HG02763 (cell line): ENCODE results near the gene ACLY.
"Not testable (repeated sequence)": the region's sequence is repeated elsewhere in the genome, so short reads cannot be mapped to it uniquely, and the experiment has no call there.

Experiments
- ATAC-seq: cut with Tn5 transposase; IDR thresholded peaks from one replicate; pipeline ENCODE4 v1.9.1; 2021; ENCODE audit warnings: mild to moderate bottlenecking, moderate library complexity; ENCODE audit not compliant: unreplicated experiment

ACLY gene

GRCh38 chr17:41835800-41836549 lies 82.8 kb downstream of the ACLY start, which contains the start of gene NT5C3B:
Gene NT5C3B, minus strand, starts transcription at chr17:41836232. Its CDS starts 39 bp downstream, at chr17:41836193.
- no peak for ATAC-seq

DNA sequence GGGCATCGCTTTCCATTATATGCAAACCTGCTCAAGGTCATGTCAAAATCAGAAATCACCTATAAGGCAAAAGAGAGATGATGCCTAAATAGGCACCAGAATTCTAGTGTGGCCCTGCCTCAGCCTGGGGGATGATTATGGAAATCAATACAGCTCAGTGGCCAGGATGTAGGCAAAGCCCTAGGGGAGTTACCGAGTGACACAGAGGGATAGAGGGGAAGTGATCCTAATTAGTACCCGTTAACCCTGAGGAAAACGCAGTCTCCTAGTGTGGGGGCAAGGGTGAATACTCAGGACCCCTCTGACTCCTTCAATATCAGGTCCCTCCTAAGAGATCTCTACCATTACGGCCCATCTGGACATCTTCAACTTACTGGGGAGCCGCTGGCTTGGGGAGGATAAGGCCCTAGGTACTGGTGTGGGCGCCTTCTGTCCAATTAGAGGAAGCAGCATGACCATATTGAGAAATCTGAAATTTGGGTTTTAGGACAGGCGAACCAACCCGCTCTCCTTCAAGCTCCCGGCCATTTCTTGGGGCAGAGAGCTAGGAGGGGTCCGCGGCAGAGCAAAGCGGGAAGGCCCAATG lies 83.4 kb downstream of the ACLY start:
- no peak for ATAC-seq

DNA sequence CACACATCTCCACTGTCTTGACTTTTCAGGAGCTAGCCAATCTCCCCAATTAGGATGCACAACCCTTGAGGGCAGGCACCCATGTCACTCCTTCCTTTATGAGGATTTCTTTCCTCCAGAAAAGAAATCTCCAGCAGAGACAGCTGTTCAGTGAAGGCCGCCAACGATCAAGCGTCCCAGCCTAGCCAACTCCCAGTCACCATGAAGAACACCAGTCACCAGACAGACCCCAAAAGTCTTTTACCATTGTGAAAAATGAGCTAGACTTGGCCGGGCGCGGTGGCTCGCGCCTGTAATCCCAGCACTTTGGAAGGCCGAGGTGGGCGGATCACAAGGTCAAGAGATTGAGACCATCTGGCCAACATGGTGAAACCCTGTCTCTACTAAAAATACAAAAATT lies 88.8 kb downstream of the ACLY start:
- ATAC-seq, result not testable (repeated sequence)

- no peak for ATAC-seq
Observed at GRCh38 chr17:41825175-41825845, 93.4 kb downstream of the ACLY start.

GRCh38 chr17:41824086-41824485 lies 94.7 kb downstream of the ACLY start:
- no peak for ATAC-seq

- ATAC-seq, result no peak
Observed at GRCh38 chr17:41823580-41823979, 95.2 kb downstream of the ACLY start.

DNA sequence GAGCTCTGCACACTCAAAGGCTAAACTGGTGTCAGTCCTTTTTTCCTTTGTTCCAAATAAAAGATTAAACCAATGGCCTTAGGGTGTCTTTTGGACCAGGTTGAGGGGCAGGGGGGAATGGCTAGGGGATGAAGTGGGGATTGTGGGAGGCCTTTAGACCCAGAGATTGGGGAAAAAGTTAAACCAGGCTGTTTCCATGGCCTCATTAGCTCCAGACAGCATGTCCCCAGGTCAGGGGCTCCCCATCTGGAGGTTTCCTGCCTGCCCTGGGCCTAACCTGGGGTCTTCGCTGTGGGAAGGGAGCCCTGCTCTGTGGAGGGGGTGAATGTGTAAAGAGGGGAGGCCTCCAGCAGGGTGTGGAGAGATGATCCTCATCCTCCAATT lies 95.6 kb downstream of the ACLY start:
- no peak for ATAC-seq

DNA sequence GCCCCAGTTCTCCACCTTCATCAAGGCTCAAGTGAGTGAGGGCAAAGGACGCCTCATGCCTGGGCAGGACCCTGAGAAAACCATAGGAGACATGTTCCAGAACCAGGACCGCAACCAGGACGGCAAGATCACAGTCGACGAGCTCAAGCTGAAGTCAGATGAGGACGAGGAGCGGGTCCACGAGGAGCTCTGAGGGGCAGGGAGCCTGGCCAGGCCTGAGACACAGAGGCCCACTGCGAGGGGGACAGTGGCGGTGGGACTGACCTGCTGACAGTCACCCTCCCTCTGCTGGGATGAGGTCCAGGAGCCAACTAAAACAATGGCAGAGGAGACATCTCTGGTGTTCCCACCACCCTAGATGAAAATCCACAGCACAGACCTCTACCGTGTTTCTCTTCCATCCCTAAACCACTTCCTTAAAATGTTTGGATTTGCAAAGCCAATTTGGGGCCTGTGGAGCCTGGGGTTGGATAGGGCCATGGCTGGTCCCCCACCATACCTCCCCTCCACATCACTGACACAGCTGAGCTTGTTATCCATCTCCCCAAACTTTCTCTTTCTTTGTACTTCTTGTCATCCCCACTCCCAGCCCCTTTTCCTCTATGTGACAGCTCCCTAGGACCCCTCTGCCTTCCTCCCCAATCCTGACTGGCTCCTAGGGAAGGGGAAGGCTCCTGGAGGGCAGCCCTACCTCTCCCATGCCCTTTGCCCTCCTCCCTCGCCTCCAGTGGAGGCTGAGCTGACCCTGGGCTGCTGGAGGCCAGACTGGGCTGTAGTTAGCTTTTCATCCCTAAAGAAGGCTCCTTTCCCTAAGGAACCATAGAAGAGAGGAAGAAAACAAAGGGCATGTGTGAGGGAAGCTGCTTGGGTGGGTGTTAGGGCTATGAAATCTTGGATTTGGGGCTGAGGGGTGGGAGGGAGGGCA lies 96.3 kb downstream of the ACLY start:
- ATAC-seq, result no peak

- ATAC-seq, result no peak
Observed at GRCh38 chr17:41821776-41822175, 97.0 kb downstream of the ACLY start.

GRCh38 chr17:41818024-41818423 lies 100.7 kb downstream of the ACLY start:
- no peak for ATAC-seq
